Muscle of arm (tissue), 12 donors: ENCODE measurements around the gene AQP3. TPM values are rescaled to one million over a fixed set of nuclear protein-coding genes. Genes with fewer than 3 reads are reported as not detected.
"Not testable (repeated sequence)": the region's sequence is repeated elsewhere in the genome, so short reads cannot be mapped to it uniquely, and the experiment has no call there.

Experiments used
- DNase-seq: peaks from one replicate; pipeline ENCODE4 v3.0.0-alpha.2; 2013
- polyA plus RNA-seq, 12 donors: library from polyadenylated mRNA; unstranded; fragments of 120-200 nt; gene quantifications; one replicate each; pipeline ENCODE4 v1.2.1, GENCODE V29; 2013; ENCODE audit not compliant: insufficient read length in 12 of 12

The AQP3 gene
- polyA plus RNA-seq, 12 donors = 5.1 to 63.3 (median 7.4) TPM; not detected in 2

GRCh38 chr9:33466565-33467495 lies 19.4 kb upstream of the AQP3 start:
- DNase-seq = no peak

GRCh38 chr9:33465596-33466564 lies 18.5 kb upstream of the AQP3 start:
- DNase-seq = no peak

- DNase-seq = no peak
Observed at GRCh38 chr9:33465096-33465495, 17.7 kb upstream of the AQP3 start.

GRCh38 chr9:33464045-33464636 lies 16.7 kb upstream of the AQP3 start:
- no peak for DNase-seq

GRCh38 chr9:33463151-33463550 lies 15.8 kb upstream of the AQP3 start:
- DNase-seq = no peak

- no peak for DNase-seq
Observed at GRCh38 chr9:33461492-33461891, 14.1 kb upstream of the AQP3 start.

GRCh38 chr9:33460854-33461253 lies 13.5 kb upstream of the AQP3 start:
- DNase-seq = no peak

- DNase-seq = no peak
Observed at GRCh38 chr9:33459115-33459514, 11.7 kb upstream of the AQP3 start.

GRCh38 chr9:33458444-33458843 lies 11.1 kb upstream of the AQP3 start:
- DNase-seq = no peak

GRCh38 chr9:33455945-33456344 lies 8.6 kb upstream of the AQP3 start:
- no peak for DNase-seq

GRCh38 chr9:33455456-33455855 lies 8.1 kb upstream of the AQP3 start:
- not testable (repeated sequence) for DNase-seq

GRCh38 chr9:33454661-33455026 lies 7.3 kb upstream of the AQP3 start:
- not testable (repeated sequence) for DNase-seq

GRCh38 chr9:33453999-33454660 lies 6.7 kb upstream of the AQP3 start:
- DNase-seq = no peak

- DNase-seq = no peak
Observed at GRCh38 chr9:33453286-33453860, 6.0 kb upstream of the AQP3 start.

- DNase-seq = no peak
Observed at GRCh38 chr9:33452828-33453271, 5.5 kb upstream of the AQP3 start.

- no peak for DNase-seq
Observed at GRCh38 chr9:33450621-33451146, 3.3 kb upstream of the AQP3 start.

GRCh38 chr9:33449715-33450114 lies 2.3 kb upstream of the AQP3 start:
- no peak for DNase-seq

GRCh38 chr9:33447799-33448553 lies 583 bp upstream of the AQP3 start:
- DNase-seq = no peak

GRCh38 chr9:33446240-33446945 lies 1.0 kb downstream of the AQP3 start:
- no peak for DNase-seq
